Right renal cortex interstitium (tissue), 3 donors: ENCODE results near the gene POLR3K. TPM values are rescaled to one million over a fixed set of nuclear protein-coding genes. Genes with fewer than 3 reads are reported as not detected.
"Not testable (repeated sequence)": the region's sequence is repeated elsewhere in the genome, so short reads cannot be mapped to it uniquely, and the experiment has no call there.

Experiments used
- DNase-seq, 3 donors: peaks; one replicate each; pipeline ENCODE4 v3.0.0-alpha.2; 2013; ENCODE audit warnings: low read depth in 3 of 3, low spot score in 2 of 3
- polyA plus RNA-seq, 3 donors: library from polyadenylated mRNA; unstranded; fragments of 120-200 nt; gene quantifications; one replicate each; pipeline ENCODE4 v1.2.1, GENCODE V29; 2013; ENCODE audit not compliant: insufficient read length in 3 of 3

The POLR3K gene
- polyA plus RNA-seq, 3 donors: 14.7 to 16.5 (median 15.1) TPM

DNA sequence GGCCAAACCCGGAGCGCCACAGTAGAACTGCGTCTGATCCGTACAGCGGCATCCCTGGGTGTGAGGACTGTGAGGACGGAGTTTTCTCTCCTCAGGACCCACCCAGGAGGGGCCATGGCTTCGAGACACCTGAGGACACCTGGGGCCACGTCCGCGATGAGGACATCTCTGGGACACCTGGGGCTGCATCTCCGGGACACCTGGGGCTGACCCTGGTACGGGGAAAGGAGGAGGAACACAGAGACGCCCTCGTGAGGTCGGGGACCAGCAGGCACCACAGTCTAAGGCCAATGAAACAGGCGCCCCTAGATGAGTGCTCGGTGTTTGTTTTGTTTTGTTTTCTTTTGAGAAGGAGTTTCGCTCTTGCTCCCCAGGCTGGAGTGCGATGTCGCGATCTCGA lies 29.3 kb downstream of the POLR3K start:
- DNase-seq: not testable (repeated sequence)

DNA sequence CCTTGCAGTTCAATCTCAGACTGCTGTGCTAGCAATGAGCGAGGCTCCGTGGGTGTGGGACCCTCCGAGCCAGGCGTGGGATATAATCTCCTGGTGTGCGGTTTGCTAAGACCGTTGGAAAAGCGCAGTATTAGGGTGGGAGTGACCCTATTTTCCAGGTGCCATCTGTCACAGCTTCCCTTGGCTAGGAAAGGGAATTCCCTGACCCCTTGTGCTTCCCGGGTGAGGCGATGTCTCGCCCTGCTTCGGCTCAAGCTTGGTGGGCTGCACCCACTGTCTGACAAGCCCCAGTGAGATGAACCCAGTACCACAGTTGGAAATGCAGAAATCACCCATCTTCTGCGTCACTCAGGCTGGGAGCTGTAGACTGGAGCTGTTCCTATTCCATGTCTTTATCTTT lies 32.5 kb downstream of the POLR3K start:
- DNase-seq: not testable (repeated sequence)

DNA sequence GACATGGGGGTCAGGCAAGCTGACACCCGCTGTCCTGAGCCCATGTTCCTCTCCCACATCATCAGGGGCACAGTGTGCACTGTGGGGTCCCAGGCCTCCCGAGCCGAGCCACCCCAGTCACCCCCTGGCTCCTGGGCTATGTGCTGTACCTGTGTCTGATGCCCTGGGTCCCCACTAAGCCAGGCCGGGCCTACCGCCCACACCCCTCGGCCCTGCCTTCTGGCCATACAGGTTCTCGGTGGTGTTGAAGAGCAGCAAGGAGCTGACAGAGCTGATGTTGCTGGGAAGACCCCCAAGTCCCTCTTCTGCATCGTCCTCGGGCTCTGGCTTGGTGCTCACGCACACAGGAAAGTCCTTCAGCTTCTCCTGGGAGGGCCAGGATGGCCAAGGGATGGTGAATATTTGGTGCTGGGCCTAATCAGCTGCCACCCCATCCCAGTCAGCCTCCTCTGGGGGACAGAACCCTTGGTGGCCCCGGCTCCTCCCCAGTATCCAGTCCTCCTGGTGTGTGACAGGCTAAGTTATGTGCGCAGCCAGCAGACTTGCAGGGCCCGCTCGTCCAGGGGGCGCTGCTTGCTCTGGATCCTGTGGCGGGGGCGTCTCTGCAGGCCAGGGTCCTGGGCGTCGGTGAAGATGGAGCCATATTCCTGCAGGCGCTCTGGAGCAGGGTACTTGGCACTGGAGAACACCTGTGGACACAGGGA lies 36.2 kb downstream of the POLR3K start:
- DNase-seq: not testable (repeated sequence)

DNA sequence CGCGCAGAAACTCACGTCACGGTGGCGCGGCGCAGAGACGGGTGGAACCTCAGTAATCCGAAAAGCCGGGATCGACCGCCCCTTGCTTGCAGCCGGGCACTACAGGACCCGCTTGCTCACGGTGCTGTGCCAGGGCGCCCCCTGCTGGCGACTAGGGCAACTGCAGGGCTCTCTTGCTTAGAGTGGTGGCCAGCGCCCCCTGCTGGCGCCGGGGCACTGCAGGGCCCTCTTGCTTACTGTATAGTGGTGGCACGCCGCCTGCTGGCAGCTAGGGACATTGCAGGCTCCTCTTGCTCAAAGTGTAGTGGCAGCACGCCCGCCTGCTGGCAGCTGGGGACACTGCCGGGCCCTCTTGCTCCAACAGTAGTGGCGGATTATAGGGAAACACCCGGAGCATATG lies 42.6 kb downstream of the POLR3K start:
- DNase-seq: not testable (repeated sequence)

DNA sequence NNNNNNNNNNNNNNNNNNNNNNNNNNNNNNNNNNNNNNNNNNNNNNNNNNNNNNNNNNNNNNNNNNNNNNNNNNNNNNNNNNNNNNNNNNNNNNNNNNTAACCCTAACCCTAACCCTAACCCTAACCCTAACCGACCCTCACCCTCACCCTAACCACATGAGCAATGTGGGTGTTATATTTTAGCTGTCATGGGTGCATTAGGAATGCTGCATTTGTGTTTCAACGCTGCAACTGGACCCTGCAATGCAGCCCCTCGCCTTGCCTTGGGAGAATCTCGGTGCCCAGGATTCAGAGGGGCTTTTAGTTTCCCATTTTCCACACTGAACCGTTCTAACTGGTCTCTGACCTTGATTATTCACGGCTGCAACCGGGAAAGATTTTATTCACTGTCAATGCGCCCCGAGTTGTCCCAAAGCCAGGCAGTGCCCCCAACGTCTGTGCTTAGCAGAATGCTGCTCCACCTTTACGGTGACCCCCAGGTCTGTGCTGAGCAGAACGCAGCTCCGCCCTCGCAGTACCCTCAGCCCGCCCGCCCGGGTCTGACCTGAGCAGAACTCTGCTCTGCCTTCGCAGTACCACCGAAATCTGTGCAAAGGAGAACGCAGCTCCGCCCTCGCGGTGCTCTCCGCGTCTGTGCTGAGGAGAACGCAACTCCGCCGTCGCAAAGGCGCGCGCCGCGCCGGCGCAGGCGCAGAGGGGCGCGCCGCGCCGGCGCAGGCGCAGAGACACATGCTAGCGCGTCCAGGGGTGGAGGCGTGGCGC lies 43.3 kb downstream of the POLR3K start:
- DNase-seq: no peak

Other genes starting within 250 kb of the POLR3K start
- 10 to 100 TPM; 40.0 to 54.0 (median 45.0) TPM for gene SNRNP25, start 220 bp upstream of the POLR3K start, polyA plus RNA-seq
- 10 to 100 TPM; 20.1 to 20.8 (median 20.7) TPM for gene RHBDF1, start 19.0 kb upstream of the POLR3K start, polyA plus RNA-seq
- gene MPG, start 24.6 kb upstream of the POLR3K start, polyA plus RNA-seq: 10 to 100 TPM; 16.0 to 19.4 (median 16.1) TPM
- 10 to 100 TPM; 24.8 to 29.8 (median 24.9) TPM for gene NPRL3, start 85.1 kb upstream of the POLR3K start, polyA plus RNA-seq
- gene HBZ, start 99.0 kb upstream of the POLR3K start, polyA plus RNA-seq: 1 to 10 TPM in 2 of 3 donors, under 1 TPM in 1; 0.98 to 3.1 (median 1.1) TPM
- gene HBM, start 112.4 kb upstream of the POLR3K start, polyA plus RNA-seq: 1 to 10 TPM; 1.7 to 4.0 (median 3.5) TPM
- 100 to 1,000 TPM; 754 to 948 (median 905) TPM for gene HBA2, start 119.3 kb upstream of the POLR3K start, polyA plus RNA-seq
- 100 to 1,000 TPM; 505 to 589 (median 544) TPM for gene HBA1, start 123.1 kb upstream of the POLR3K start, polyA plus RNA-seq
- gene HBQ1, start 126.9 kb upstream of the POLR3K start, polyA plus RNA-seq: under 1 TPM; 0.31 to 0.67 (median 0.39) TPM
- 100 to 1,000 TPM; 103 to 129 (median 117) TPM for gene LUC7L, start 175.8 kb upstream of the POLR3K start, polyA plus RNA-seq
- gene FAM234A, start 181.2 kb upstream of the POLR3K start, polyA plus RNA-seq: 10 to 100 TPM; 64.6 to 77.8 (median 64.6) TPM
- 1 to 10 TPM in 2 of 3 donors, under 1 TPM in 1; 0.44 to 1.1 (median 1.0) TPM for gene RGS11, start 222.3 kb upstream of the POLR3K start, polyA plus RNA-seq
- 1 to 10 TPM; 1.5 to 2.6 (median 2.5) TPM for gene ARHGDIG, start 227.0 kb upstream of the POLR3K start, polyA plus RNA-seq
- 1 to 10 TPM in 2 of 3 donors, under 1 TPM in 1; 0.49 to 1.4 (median 1.1) TPM for gene PDIA2, start 229.6 kb upstream of the POLR3K start, polyA plus RNA-seq